Measurements from ENCODE around the gene DHRSX.
"Not testable (repeated sequence)": the region's sequence is repeated elsewhere in the genome, so short reads cannot be mapped to it uniquely, and the experiment has no call there.

DHRSX gene

DNA sequence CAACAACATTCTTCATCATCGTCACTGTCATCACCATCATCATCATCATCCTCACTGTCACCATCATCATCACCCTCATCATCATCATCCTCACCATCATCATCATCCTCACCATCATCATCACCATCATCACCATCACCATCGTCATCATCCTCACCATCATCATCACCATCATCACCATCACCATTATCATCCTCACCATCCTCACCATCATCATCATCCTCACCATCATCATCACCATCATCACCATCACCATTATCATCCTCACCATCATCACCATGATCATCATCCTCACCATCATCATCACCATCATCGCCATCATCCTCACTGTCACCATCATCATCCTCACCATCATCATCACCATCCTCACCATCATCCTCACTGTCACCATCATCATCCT, 18.9 kb upstream of the DHRSX start:
- DNase-seq, result not testable (repeated sequence)

DNA sequence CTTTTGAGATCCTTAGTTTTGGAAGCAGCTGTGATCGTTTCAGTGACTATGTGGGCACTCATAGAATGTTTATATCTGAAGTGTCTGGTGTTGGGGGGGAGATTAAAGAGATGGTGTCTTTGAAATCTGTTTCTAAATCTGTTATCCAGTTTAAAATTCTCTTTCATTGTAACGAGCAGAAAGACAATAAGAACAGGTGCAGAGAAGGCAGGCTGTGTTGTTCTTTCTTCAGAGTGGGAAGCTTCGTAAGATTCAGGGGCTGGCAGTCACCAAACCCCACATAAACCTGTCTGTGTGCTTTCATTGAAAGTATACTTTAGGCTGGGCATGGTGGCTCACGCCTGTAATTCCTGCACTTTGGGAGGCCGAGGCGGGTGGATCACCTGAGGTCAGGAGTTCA, 16.3 kb upstream of the DHRSX start:
- DNase-seq, result no peak

DNA sequence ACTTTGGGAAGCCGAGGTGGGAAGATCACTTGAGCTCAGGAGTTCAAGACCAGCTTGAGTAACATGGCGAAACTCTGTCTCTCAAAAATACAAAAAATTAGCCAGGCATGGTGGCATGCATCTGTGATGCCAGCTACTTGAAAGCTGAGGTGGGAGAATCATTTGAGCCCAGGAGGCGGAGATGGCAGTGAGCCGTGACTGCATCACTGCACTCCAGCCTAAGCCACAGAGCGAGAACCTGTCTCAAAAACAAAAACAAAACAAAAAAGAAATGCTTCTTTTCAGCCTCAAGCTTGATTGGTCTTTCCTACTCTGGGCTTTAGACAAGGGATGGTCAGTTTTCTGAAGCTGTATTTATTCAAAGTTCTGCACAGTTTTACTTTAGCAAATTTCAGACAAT, 15.8 kb upstream of the DHRSX start:
- no peak for DNase-seq

DNA sequence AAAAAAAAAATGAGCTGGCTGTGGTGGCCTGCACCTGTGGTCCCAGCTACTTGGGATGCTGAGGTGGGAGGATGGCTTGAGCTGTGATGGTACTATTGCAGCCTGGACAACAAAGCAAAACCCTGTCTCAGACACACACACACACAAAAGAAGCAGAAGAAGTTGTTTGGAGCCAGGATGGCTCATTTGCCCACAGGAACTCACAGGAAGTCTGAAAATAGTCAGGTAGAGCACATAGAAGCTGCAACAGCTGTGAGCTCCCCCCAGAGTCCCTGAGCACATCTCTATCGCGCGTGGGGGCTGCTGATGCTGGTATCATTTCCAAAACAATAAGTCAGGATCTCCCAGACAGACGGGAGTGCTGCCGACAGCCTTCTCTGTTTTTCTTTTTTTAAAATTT, 13.4 kb upstream of the DHRSX start:
- no peak for DNase-seq

DNA sequence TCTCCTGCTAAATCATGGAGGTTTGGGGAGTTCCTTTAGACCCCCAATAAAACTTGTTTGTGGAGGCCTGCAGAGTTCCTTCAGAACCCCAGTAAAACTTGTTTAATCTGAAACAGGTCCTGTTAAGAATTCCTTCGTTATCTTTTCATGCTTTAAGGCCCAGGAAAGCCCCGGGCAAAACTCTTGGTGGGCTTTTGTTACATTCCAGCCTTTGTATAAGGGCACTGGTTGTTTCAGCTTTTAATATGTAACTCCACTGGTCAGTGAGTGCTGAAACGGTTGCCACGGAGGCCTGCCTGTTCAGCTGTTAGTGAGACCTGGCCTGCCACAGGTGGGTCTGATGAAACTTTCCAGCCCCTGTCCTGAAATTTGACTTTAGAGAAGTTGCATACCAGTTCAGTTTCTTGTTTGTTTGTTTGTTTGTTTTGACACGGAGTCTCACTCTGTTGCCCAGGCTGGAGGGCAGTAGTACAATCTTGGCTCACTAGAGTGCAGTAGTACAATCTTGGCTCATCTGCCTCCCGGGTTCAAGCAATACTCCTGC, 12.4 kb upstream of the DHRSX start:
- no peak for DNase-seq

DNA sequence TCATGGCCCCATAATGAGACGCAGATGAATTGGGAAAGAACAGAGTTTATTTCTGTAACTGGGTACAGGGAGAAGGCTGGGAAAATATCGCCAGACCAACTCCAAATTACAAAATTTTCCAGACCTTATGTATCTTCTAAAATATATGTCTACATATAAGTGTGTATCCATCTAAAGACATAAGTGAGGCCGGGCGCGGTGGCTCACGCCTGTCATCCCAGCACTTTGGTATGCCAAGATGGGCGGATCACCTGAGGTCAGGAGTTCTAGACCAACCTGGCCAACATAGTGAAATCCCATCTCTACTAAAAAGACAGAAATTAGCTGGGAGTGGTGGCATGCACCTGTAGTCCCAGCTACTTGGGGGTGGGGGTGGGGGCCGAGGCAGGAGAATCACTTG, 11.7 kb upstream of the DHRSX start:
- no peak for DNase-seq

DNA sequence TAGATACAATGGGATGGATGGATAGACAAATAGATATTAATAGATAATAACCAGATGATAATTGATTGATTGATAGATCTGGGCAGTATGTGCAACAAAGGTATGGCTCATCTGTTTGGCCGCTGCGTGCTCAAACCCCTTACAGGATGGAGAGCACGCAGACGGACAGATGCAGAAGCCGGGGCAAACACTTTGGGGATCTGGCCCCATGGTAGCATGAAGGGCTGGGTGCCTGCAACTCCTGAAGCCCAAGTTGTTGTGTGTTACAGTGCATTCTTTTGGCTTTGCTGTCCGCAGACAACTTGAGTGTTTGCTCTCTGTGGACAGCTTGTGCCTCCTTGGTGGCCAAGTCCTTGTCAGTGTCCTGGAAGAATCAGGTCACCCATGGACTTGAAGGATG, 10.6 kb upstream of the DHRSX start:
- no peak for DNase-seq

DNA sequence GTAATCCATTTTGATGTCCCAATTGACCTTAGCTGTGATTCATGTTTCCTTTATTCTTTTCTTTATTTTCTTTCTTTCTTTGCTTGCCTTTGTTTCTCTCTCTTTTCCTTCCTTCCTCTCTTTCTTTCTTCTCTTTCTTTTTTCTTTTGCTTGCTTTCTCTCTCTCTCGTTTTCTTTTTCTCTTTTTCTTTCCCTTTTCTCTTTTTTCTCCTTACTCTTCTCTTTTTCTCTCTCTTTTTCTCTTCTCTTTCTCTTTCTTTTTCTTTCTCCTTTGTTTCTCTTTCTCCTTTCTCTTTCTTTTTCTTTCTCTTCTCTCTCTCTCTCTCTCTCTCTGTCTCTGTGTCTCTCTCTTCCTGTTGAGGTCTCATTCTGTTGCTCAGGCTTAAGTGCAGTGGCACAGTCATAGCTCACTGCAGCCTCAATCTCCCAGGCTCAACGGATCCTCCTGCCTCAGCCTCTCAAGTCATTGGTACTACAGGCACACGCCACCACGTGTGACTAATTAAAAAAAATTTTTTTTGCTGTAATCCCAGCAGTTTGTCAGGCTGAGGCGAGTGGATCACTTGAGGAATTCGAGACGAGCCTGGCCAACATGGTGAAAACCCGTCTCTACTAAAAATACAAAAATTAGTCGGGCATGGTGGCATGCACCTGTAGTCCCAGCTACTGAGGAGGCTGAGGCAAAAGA, 8.0 kb upstream of the DHRSX start:
- no peak for DNase-seq

DNA sequence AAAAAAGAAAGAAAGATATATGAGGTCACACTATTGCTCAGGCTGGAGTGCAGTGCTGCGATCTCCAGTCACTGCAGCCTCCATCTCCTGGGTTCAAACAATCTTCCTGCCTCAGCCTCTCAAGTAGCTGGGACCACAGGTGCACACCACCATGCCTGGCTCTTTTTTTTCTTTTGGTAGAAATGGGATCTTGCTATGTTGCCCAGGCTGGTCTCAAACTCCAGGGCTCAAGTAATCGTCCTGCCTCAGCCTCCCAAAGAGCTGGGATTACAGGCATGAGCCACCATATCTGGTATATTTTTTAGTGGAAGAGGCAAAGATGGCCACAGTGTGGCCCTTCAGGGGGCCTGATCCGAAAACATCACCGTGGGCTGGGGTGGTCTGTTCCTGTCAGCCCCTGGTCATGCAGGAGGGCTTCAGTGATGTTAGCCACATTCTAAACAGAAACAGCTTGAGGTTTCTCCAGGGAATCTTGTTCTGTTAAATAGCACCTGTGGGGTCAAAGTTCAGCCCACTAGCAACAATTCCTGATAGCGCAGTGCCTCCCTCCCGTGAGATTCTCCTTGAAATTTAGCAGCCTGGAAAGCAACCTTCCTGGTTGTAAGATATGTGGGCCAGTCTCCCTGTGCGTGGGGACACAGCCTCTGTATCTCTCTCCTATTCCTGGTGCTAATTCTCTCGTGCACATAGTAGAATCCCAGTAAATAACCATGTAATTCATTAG, 7.3 kb upstream of the DHRSX start:
- no peak for DNase-seq

DNA sequence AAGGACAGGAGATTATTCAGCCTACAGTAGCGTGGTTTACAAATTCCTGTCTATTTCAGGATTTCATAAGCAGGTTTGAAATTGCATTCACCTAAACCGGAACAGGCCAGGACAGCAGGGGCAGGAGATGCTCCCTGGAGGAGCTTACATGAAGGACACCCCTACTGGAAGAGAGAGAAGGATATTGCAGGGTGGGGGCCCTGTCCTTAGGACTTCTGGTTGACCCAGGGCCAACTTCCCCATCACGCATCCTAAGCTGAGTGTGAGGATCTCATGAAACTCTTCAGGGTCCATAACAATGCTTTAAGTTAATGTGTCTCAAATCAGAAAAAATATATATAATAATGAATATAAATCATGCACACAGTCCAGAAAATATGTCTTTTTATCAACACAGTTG, 6.4 kb upstream of the DHRSX start:
- no peak for DNase-seq

DNA sequence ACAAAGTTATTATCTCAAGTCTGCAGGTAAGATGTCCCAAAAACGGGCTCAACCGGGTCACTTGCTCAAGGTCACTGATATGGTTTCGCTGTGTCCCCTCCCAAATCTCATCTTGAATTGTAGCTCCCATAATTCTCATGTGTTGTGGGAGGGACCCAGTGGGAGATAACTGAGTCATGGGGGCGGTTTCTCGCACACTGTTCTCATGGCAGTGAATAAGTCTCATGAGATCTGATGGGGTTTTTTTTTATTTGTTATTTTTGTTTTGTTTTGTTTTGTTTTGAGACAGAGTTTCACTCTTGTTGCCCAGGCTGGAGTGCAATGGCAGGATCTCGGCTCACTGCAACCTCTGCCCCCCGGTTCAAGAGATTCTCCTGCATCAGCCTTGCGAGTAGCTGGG, 4.6 kb upstream of the DHRSX start:
- DNase-seq, result not testable (repeated sequence)

DNA sequence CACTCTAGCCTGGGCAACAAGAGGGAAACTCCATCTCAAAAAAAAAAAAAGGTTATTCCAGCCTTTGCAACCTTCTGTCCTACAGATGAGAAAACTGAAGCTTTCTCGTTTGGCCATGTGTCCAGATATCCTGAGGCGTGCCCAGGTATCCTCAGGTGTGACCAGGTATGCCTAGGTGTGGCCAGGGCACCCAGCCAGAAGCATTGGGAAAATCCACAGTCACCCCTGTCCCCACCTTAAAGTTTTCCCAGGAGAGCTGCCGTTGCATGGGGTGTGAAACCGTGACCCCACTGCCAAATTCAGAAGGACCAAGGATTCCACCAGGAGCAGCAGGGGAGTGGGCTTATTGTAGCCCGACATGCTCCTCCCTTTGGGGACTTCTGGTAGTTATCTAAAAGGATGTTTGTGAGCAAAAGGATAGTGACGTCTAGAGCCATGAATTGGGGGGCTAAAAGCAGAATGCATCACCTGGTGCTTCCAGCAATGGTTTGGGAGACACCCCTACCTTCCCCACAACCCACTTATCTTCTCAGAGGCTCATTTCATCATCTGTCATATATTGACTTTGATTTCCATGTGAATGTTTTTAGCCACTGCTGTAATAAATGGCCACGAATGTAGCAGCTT, 4.0 kb upstream of the DHRSX start:
- no peak for DNase-seq

DNA sequence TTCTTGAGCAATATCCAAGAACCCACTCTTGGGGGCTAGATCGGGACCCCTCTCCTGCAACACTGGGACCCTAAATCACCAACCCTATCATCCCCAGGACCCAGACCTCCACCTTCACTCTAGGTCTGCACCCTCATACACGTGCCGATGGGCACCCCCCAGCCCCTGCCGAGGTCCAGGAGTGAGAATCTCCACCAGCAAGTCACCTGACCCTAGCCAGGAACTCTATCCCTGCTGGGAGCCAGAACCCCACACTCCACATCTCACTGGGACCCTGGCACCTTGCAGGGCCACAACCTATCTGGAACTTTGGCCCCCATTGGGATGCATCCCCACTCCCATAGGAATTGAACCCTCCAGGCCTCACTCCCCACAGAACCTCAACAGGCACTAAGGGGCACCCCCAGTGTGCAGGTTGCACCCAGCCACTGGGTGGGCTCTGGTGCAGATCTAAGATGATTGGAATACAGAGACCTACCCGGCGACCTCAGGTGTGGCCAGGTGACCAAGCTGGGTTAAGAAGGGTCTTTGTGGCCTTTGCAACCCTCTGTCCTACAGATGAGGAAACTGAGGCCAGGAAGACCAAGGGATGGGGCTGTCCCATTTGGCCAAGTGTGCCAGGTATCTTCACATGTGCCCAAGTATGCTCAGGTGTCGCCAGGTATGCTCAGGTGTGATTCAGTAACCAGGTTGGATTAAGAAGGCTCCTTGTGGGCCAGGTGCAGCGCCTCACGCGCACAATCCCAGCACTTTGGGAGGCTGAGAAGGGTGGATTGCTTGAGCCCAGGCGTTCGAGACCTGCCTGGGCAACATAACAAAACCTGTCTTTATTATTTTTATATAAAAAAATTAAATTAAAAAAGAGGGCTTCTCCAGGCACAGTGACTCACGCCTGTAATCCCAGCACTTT, 3.1 kb upstream of the DHRSX start:
- DNase-seq, result no peak

DNA sequence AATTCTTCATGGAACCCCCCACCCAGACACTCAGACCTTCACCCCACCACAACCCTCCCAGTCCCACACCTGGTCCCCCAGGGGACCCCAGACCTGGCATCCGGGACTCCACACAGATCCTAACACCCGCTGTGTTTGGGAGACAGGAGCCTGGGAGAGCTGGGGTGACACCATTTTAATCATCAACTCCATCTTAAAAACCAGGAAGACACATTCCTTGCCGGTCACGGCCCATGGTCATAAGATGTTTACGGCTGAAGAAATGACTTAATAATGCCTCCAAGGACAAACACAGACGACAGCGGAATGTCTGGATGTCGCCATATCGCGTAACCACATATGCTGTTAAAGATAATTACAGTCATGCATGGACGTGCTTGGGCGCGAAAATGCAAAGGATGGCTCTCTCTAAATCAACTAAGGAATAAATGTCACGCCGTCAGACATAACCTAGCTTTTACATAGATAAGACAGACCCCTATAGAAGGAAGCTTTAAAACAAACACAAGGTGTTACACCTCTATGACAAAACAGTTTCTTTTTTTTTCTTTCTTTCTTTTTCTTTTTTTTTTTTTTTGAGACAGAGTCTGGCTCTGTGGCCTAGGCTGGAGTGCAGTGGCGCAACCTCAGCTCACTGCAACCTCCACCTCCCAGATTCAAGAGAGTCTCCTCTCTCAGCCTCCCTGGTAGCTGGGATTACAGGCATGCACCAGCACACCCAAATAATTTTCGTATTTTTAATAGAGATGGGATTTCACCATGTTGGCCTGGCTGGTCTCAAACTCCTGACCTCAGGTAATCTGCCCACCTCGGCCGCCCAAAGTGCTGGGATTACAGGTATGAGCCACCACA, 2.1 kb upstream of the DHRSX start:
- no peak for DNase-seq

DNA sequence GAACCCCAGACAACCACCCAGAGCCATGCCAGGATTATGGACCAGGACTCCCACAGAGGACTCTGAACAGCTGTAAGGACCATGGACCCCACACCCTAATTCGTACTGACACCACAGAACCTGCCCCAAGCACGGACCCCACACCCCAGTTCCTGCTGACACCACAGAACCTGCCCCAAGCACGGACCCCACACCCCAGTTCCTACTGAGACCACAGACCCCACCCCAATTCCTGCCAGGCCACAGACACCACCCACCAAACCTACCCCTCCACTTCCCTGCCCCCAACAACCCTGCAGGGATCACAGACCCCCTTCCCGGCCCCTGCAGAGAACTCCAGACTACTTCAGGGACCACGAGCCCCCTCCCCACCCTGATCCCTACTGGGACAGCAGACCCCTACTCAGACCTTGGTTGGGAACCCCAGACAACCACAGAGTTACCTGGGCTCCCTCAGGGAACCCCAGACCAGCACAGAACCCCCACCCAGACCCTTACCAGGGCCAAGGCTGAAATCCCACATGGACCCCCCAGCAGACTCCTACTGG, 1.4 kb upstream of the DHRSX start:
- no peak for DNase-seq

DNA sequence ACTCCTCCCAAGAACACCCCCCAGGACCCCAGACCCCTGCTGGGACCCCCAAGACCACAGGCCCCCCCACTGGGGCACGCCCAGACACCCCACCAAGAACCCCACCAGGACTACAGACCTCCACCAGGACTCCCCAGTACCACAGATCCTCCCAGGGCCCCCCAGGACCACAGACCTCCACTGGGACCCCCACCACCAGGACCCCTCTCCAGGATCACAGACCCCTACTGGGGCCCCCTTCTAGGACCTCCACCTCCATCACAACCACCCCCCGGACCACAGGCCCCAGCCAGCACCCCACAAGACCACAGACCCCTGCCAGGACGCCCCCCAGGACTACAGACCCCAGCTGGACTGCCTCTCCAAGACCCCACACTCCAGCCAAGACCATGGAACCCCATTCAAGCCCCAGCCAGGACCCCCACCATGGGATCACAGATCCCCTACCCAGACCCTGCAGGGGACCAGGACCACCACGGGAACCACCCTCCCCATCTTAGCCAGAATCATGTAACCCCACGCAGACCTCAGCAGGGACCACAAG, 855 bp upstream of the DHRSX start:
- no peak for DNase-seq

DNA sequence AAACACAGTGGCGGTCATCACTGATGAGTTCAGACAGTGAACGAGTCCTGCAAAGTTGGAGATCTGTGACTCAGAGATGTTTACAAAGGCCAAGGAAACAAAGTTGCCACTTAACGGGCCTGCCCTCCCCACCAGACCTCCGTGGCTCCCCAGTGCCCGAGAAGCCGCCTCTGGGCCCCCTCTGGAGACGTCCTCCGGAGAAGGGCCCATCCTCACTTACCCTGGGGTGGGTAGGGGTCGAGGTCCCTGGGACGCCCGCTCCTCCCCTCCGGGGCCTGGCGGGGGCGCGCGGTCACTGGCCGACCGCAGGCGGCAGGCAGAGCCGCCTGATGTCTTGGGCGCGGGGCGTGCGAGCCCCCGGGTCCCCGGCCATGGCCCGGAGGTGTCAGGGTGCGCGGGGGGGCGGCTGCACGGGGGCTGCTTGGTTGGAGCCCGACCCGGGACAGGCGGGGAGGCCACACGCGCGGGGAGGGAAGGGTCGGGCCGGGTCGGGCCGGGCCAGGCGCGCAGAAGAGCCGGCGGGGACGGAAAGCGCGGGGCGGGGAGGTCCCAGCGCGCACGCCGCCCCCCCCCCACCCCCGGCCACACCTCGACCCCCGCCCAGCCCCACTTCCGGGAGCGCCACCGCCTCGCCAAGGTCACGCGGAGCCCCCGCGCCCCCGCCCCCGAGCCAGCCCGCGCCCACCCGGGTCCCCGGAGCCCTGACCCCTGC, 529 bp downstream of the DHRSX start:
- DNase-seq, result peak; percentile 26

DNA sequence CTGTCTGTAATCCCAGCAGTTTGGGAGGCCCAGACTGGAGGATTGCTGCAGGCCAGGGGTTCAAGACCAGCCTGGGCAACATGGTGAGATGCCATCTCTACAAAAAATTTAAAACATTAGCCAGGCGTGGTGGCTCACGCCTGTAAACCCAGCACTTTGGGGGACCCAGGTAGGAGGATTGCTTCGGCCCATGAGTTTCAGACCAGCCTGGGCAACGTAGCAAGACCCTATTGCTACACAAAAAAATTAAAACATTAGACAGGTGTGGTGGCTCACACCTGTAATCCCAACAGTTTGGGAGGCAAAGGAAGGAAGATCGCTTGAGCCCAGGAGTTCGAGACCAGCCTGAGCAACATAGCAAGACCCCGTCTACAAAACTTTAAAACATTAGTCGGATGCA, 1.3 kb downstream of the DHRSX start:
- no peak for DNase-seq

DNA sequence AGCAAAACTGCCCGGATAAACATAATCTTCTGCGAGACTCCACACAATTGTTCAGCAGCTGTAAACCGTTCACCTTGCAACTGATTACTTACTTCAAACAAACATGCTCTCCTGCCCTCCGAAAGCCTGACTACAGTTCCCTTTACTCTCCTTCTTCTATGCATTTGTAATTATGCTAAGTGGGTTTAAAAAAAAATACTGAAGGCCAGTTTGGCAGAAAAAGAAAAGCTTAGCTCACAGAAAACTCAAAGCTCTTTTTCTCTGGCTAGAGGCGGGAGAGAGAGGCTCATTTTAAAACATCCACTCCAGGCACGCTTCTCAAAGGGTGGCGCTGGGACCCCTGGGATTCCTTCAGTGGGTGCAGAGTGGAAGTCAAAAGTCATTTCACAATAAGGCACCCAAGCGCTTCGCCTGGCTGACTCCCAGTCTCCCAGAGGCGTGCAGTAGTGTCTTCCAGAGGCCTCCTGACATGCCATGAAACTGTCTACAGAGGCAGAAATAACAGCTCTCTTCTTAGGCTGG, 1.9 kb downstream of the DHRSX start:
- no peak for DNase-seq

Measured in T-helper 9 cell (primary cell).